ENCODE measurements around the gene HOXC10.

HOXC10 gene

DNA sequence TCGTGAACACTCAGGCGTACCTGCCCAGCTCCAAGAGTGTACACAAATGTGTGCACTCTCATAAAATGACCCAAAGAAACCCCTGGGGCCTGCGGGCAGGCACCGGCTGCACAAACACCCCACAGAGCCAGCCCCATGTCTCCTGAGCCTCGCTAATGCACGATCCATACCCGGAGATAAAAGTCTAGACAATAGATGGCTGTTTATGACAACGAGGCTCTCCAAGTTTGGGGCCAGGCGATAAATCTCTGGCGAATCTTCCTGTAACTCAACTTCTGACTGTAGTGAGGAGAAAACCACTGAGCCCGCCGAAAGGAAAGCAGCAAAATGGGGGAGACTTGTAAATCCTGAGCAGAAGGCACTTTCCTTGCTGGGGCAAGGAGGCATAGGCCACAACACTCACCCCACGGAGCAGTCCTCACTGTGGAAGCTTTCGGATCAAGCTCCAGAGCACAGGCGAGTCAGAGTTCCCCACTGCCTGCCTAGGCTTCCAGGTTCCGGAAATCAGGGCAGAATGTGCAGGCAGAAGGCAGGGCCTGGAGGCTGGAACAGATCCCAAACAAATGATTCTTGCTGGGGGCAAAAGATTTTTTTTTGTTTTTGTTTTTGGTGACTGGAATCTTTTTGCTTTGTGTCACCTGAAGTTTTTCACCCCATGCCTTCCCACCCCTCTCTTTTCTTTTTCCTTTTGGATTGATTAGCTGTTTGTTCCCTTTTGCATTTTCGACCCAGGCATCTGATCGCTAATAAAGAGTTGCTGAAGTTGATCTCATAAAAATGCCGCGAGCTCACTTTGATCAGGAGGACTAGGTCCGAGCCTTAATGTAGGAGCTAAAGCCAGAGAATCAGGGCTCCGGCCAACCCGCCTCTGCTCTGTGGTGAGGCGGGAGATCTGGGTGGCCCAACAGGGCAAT is 16.5 kb upstream of the HOXC10 start:
- H3K4me3 ChIP-seq (ENCODE audit: low read depth, low read length), result peak overlapping the region; percentile 73
- TF ChIP-seq, protein P1, sequence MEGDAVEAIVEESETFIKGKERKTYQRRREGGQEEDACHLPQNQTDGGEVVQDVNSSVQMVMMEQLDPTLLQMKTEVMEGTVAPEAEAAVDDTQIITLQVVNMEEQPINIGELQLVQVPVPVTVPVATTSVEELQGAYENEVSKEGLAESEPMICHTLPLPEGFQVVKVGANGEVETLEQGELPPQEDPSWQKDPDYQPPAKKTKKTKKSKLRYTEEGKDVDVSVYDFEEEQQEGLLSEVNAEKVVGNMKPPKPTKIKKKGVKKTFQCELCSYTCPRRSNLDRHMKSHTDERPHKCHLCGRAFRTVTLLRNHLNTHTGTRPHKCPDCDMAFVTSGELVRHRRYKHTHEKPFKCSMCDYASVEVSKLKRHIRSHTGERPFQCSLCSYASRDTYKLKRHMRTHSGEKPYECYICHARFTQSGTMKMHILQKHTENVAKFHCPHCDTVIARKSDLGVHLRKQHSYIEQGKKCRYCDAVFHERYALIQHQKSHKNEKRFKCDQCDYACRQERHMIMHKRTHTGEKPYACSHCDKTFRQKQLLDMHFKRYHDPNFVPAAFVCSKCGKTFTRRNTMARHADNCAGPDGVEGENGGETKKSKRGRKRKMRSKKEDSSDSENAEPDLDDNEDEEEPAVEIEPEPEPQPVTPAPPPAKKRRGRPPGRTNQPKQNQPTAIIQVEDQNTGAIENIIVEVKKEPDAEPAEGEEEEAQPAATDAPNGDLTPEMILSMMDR (IDR thresholded peaks at IDR 0.05; ENCODE audit: insufficient read depth, low read length, missing control alignments), result no peak
- POLR2A ChIA-PET, result interaction anchor here (0.6 to 0.9 kb wide), 3 partner anchors 23 to 1037 kb away, joined by 3 to 6 read pairs (median 3); no protein-coding TSS in a partner anchor
- DNase-seq (ENCODE audit: low read depth, low spot score), result no peak
- CTCF ChIA-PET, result interaction anchor here (0.9 to 2.0 kb wide), 5 partner anchors 17 to 248 kb away, joined by 3 to 8 read pairs (median 3); partner anchors contain the start of gene HOXC10

DNA sequence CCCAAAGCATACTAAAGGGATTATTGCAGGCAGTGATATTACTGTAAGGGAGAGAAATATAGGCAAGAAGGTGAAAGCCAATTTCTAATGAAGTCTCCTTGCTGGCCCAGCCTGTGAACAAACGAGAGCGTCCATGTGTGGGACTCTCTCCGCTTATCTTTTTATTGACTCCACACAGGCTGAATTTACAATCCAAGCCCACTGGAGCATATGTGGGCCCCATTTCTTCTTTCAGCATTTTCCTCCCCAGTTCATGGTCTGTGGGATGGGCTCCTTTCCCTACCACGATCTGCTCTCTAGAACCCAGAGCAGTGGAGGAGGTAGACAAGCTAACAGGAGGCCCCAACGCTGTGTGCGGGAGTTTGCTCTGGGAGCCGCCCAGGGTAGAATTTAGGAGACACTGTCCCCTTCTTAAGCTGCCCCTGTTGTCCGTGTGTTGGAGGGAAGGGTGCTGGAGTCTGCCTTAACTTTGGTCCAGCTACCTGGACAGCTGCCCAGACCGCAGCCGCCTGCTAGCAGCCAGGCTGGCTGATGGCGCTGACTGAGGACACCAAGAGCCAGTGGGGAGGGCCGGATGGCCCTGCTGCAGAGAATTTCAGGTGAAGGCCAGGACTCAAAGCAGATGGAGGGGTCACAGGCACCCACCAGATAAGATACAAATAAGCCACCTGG is 15.2 kb upstream of the HOXC10 start:
- TF ChIP-seq, protein P1 (IDR thresholded peaks at IDR 0.05; ENCODE audit: insufficient read depth, low read length, missing control alignments), result no peak
- CTCF ChIA-PET, result interaction anchor here (1.1 to 2.8 kb wide), 3 partner anchors 8 to 223 kb away, joined by 3 to 8 read pairs (median 7); no protein-coding TSS in a partner anchor
- DNase-seq (ENCODE audit: low read depth, low spot score), result no peak
- peak overlapping the region; percentile 73 for H3K4me3 ChIP-seq (ENCODE audit: low read depth, low read length)
- POLR2A ChIA-PET, result no interaction called here

DNA sequence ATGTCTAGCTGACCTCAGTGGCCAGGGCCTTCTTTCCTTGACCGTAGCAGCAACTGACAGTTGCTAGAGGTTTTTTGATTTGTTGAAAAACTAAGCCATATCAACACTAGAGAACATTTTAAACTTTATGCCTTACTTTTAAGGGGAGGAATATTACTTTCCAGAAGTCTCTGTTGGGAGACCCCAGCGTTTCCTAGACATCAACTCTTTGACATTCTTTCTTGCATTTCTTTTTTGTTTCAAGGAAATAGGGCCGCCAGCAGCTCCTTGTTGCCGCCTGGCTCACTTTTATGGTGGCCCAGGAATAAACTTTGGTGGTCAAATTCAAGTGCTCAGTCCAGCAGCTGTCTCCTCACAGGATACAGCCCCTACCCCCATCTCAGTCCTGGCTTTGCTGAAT is 14.5 kb upstream of the HOXC10 start:
- ChIA-PET POLR2A (no interaction called here), CTCF (interaction anchor here (1.1 to 2.8 kb wide), 3 partner anchors 9 to 224 kb away, joined by 3 to 8 read pairs (median 7); no protein-coding TSS in a partner anchor)
- no peak for DNase-seq (ENCODE audit: low read depth, low spot score)
- H3K4me3 ChIP-seq (ENCODE audit: low read depth, low read length), result no peak overlapping the region
- TF ChIP-seq, protein P1 (IDR thresholded peaks at IDR 0.05; ENCODE audit: insufficient read depth, low read length, missing control alignments), result no peak

GRCh38 chr12:53971129-53971528 is 13.8 kb upstream of the HOXC10 start:
- no peak overlapping the region for H3K4me3 ChIP-seq (ENCODE audit: low read depth, low read length)
- ChIA-PET POLR2A (no interaction called here), CTCF (interaction anchor here (0.7 to 2.8 kb wide), 10 partner anchors 9 to 244 kb away, joined by 3 to 11 read pairs (median 4); partner anchors contain the start of gene HOXC10)
- TF ChIP-seq, protein P1 (IDR thresholded peaks at IDR 0.05; ENCODE audit: insufficient read depth, low read length, missing control alignments), result no peak
- no peak for DNase-seq (ENCODE audit: low read depth, low spot score)

DNA sequence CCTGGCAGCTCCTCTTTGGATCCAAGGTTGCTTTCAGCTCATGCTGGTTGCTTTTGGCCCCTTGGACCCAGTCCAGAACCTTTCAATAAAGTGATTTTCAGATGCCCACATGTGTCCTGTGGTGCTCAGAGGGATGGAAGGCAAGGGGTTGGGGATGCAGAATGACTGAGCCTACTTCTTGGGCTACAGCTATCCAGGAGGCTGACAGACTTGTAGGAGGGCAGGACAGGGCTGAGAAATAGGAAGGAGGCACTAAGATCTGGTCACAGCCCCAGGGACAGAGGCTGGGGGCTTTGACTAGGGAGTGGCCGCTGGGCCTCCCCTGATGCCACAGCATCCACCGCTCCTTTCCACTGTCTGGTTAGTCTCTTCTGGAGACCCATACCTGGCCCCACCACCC is 13.3 kb upstream of the HOXC10 start:
- ChIA-PET POLR2A (interaction anchor here (0.9 to 1.0 kb wide), 2 partner anchors 10 to 46 kb away, joined by 4 read pairs; no protein-coding TSS in a partner anchor), CTCF (interaction anchor here (0.7 to 2.8 kb wide), 12 partner anchors 9 to 243 kb away, joined by 3 to 11 read pairs (median 4); partner anchors contain the start of gene HOXC10)
- H3K4me3 ChIP-seq (ENCODE audit: low read depth, low read length), result peak overlapping the region; percentile 76; the same call in 1 of the 2 replicates
- DNase-seq (ENCODE audit: low read depth, low spot score), result no peak
- TF ChIP-seq, protein P1 (IDR thresholded peaks at IDR 0.05; ENCODE audit: insufficient read depth, low read length, missing control alignments), result no peak

Measured in AG04449 (cell line).